Type B pancreatic cell (in vitro differentiated cells): Measurements from ENCODE around the gene LRRC8D. TPM values are rescaled to one million over a fixed set of nuclear protein-coding genes. Genes with fewer than 3 reads are reported as not detected.

Source experiments
- DNase-seq: peaks from one replicate; pipeline ENCODE4 v3.0.0; 2021; ENCODE audit warnings: mixed read lengths; ENCODE audit not compliant: unreplicated experiment; ENCODE audit errors: extremely low spot score
- H3K27ac Mint-ChIP-seq: 2 replicates; pipeline ENCODE4 v1.8.0; 2021; ENCODE audit warnings: mild to moderate bottlenecking, mixed read lengths
- H3K27me3 Mint-ChIP-seq: 2 replicates; pipeline ENCODE4 v1.8.0; 2021; ENCODE audit warnings: mixed read lengths
- H3K36me3 Mint-ChIP-seq: 2 replicates; pipeline ENCODE4 v1.8.0; 2021; ENCODE audit warnings: mixed read lengths
- H3K4me1 Mint-ChIP-seq: one replicate; pipeline ENCODE4 v1.8.0; 2021; ENCODE audit warnings: mixed read lengths; ENCODE audit not compliant: unreplicated experiment
- H3K4me3 Mint-ChIP-seq: 2 replicates; pipeline ENCODE4 v1.8.0; 2021; ENCODE audit warnings: mild to moderate bottlenecking, mixed read lengths
- H3K9me3 Mint-ChIP-seq: 2 replicates; pipeline ENCODE4 v1.8.0; 2021; ENCODE audit warnings: mixed read lengths
- CTCF ChIP-seq: fragments of 200-600 bp; sonication (generic); conservative IDR thresholded peaks from 2 replicates; pipeline ENCODE4 v1.5.0; 2021; ENCODE audit warnings: antibody characterized with exemption, mild to moderate bottlenecking
- total RNA-seq: library from RNA; stranded (reverse); gene quantifications from 2 replicates; pipeline ENCODE4 v1.2.1, GENCODE V29; 2021; ENCODE audit warnings: low replicate concordance

The LRRC8D gene
- total RNA-seq, 1 donor from 2014 or later, result 31.1 TPM

- H3K9me3 Mint-ChIP-seq, result peaks cover 4% of the 10 kb centered on the region
- DNase-seq, result no peak
- no peak for TF ChIP-seq CTCF
- H3K27me3 Mint-ChIP-seq, result no peaks in the 10 kb centered on the region
- no peak overlapping the region for H3K27ac Mint-ChIP-seq
- peaks cover 6% of the 10 kb centered on the region for H3K4me1 Mint-ChIP-seq
- no peak overlapping the region for H3K4me3 Mint-ChIP-seq
- H3K36me3 Mint-ChIP-seq, result peaks cover 9% of the 10 kb centered on the region
These were observed 55.6 kb downstream of the LRRC8D start for GRCh38 chr1:89876463-89876862.

- H3K36me3 Mint-ChIP-seq, result peaks cover 13% of the 10 kb centered on the region
- H3K4me3 Mint-ChIP-seq, result no peak overlapping the region
- no peak for TF ChIP-seq CTCF
- DNase-seq, result no peak
- H3K9me3 Mint-ChIP-seq, result peaks cover 7% of the 10 kb centered on the region
- H3K27me3 Mint-ChIP-seq, result no peaks in the 10 kb centered on the region
- no peak overlapping the region for H3K27ac Mint-ChIP-seq
- peaks cover 9% of the 10 kb centered on the region for H3K4me1 Mint-ChIP-seq
These were observed 56.9 kb downstream of the LRRC8D start for GRCh38 chr1:89877756-89878155.

GRCh38 chr1:89878256-89878655 lies 57.4 kb downstream of the LRRC8D start:
- peaks cover 9% of the 10 kb centered on the region for H3K9me3 Mint-ChIP-seq
- H3K27ac Mint-ChIP-seq, result no peak overlapping the region
- DNase-seq, result no peak
- H3K27me3 Mint-ChIP-seq, result no peaks in the 10 kb centered on the region
- H3K4me1 Mint-ChIP-seq, result peaks cover 13% of the 10 kb centered on the region
- no peak for TF ChIP-seq CTCF
- peaks cover 14% of the 10 kb centered on the region for H3K36me3 Mint-ChIP-seq
- H3K4me3 Mint-ChIP-seq, result no peak overlapping the region

GRCh38 chr1:89880679-89881078 lies 59.8 kb downstream of the LRRC8D start:
- Mint-ChIP-seq H3K27ac (no peak overlapping the region), H3K4me1 (peaks cover 19% of the 10 kb centered on the region), H3K36me3 (peaks cover 9% of the 10 kb centered on the region), H3K9me3 (peaks cover 9% of the 10 kb centered on the region), H3K4me3 (no peak overlapping the region), H3K27me3 (no peaks in the 10 kb centered on the region)
- no peak for TF ChIP-seq CTCF
- no peak for DNase-seq

GRCh38 chr1:89881415-89882058 lies 60.7 kb downstream of the LRRC8D start:
- H3K9me3 Mint-ChIP-seq, result peaks cover 9% of the 10 kb centered on the region
- DNase-seq, result no peak
- TF ChIP-seq CTCF, result no peak
- H3K27ac Mint-ChIP-seq, result no peak overlapping the region
- no peak overlapping the region for H3K4me3 Mint-ChIP-seq
- peaks cover 9% of the 10 kb centered on the region for H3K36me3 Mint-ChIP-seq
- peaks cover 19% of the 10 kb centered on the region for H3K4me1 Mint-ChIP-seq
- H3K27me3 Mint-ChIP-seq, result no peaks in the 10 kb centered on the region
